Right atrium auricular region (tissue), 2 donors: Measurements from ENCODE around the gene PVALEF. TPM values are rescaled to one million over a fixed set of nuclear protein-coding genes. Genes with fewer than 3 reads are reported as not detected.

ENCODE experiments used
- DNase-seq: peaks from one replicate; pipeline ENCODE4 v3.0.0-alpha.2; 2019; ENCODE audit warnings: low spot score
- H3K27ac ChIP-seq, 2 donors: fragments of 200-600 bp; sonication (generic); 1 replicate in 1 of 2; 2 replicates in 1 of 2; pipeline ENCODE4 v1.5.1; 2016 to 2019
- H3K27me3 ChIP-seq, 2 donors: fragments of 200-600 bp; sonication (generic); one replicate each; pipeline versions ENCODE4 v1.5.1 to v1.6.0; 2017 to 2019
- H3K36me3 ChIP-seq: fragments of 200-600 bp; sonication (generic); one replicate; pipeline ENCODE4 v1.5.1; 2016
- H3K4me1 ChIP-seq, 2 donors: fragments of 200-600 bp; sonication (generic); one replicate each; pipeline versions ENCODE4 v1.5.1 to v1.6.0; 2017 to 2019
- H3K4me3 ChIP-seq, 2 donors: fragments of 200-600 bp; sonication (generic); 1 replicate in 1 of 2; 2 replicates in 1 of 2; pipeline ENCODE4 v1.5.1; 2017 to 2019; ENCODE audit warnings: mild to moderate bottlenecking in 1 of 2, moderate library complexity in 1 of 2
- H3K9me3 ChIP-seq, 2 donors: fragments of 200-600 bp; sonication (generic); one replicate each; pipeline ENCODE4 v1.5.1; 2019
- total RNA-seq, 2 donors: library from RNA; depleted of rRNA; stranded (reverse); fragments of >200 nt; gene quantifications; one replicate each; pipeline ENCODE4 v1.1.0, GENCODE V29; 2016
- TF ChIP-seq, protein P1 (sequence below), 2 donors: fragments of 200-600 bp; sonication (generic); IDR thresholded peaks; one replicate each; pipeline ENCODE4 v1.5.1; 2019; ENCODE audit warnings: antibody characterized with exemption in 2 of 2

Gene PVALEF
- total RNA-seq, 2 donors from 2014 or later, result not detected

DNA sequence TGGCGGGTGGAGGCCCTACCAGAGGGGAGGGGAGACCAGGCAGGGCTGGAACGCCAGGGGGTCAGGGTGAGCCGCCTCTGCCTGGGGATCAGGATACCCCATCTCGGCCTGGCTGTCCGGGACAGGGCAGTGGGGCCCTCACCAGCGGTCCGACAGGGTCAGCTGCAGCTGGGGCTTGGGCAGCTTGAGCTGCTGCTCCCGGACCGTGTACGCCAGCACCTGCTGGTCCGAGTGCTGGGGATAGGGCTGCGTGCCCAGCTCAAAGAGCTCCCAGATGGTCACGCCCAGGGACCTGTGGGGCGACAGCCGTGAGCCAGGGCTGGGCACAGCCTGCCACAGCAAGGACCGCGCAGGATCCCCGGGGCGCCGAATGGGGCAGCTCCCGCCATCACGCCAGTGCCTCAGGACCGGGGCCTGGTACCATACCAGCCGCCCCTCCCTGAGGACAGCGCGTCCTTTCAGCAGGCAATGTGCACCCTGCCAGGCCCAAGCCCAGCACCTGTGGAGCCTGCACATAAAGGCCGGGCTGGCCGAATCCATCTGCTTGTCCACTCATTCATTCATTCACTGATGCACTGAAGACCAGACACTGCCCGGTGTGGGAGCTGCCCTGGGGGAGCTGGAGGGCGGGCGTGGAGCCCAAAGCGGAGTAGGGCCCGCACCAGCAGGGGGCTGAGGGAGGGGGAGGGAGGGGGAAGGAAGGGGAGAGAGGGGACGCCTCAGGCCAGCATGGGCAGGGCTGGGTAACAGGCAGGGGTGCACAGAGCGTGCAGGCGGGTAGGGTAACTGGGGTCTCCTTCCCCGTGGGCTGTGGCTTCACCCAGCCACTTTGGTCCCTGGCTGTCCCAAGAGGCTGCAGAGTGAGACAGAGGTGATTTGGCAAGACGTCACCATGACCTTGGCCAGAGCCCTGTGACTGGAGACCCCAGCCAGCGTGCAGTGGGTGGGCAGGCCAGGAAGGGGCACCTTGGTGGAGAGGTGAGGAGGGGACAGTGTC lies 42.0 kb upstream of the PVALEF start:
- no peak overlapping the region for H3K27ac ChIP-seq
- no peak for DNase-seq
- peaks cover 0 to 26% of the 10 kb centered on the region in 2 donors for H3K4me1 ChIP-seq
- TF ChIP-seq, protein P1, sequence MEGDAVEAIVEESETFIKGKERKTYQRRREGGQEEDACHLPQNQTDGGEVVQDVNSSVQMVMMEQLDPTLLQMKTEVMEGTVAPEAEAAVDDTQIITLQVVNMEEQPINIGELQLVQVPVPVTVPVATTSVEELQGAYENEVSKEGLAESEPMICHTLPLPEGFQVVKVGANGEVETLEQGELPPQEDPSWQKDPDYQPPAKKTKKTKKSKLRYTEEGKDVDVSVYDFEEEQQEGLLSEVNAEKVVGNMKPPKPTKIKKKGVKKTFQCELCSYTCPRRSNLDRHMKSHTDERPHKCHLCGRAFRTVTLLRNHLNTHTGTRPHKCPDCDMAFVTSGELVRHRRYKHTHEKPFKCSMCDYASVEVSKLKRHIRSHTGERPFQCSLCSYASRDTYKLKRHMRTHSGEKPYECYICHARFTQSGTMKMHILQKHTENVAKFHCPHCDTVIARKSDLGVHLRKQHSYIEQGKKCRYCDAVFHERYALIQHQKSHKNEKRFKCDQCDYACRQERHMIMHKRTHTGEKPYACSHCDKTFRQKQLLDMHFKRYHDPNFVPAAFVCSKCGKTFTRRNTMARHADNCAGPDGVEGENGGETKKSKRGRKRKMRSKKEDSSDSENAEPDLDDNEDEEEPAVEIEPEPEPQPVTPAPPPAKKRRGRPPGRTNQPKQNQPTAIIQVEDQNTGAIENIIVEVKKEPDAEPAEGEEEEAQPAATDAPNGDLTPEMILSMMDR (IDR thresholded peaks at IDR 0.05), result no peak
- no peaks in the 10 kb centered on the region for H3K36me3 ChIP-seq
- no peaks in the 10 kb centered on the region for H3K9me3 ChIP-seq
- H3K4me3 ChIP-seq, result no peak overlapping the region
- H3K27me3 ChIP-seq, result no peaks in the 10 kb centered on the region

DNA sequence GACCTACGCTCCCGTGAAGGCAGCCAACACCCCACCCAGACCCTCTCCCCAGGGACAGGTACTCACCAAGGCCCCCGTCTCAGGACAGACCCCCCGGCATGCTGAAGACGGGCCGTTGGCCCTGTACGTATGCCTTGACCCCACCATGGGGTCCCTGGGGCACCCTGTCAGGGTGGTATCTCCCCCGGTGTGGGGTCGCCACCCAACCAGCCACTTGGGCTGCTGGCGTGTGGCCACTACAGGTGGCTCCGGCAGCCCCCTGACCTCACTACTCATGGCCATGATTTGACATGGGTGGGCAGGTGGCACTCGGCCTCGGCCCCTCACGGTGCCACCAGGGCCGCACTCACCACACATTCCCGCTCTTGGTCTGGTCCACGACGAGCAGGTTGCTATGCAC lies 40.9 kb upstream of the PVALEF start:
- no peaks in the 10 kb centered on the region for H3K36me3 ChIP-seq
- DNase-seq, result no peak
- no peaks in the 10 kb centered on the region for H3K9me3 ChIP-seq
- TF ChIP-seq, protein P1 (IDR thresholded peaks at IDR 0.05), result no peak
- H3K27me3 ChIP-seq, result no peaks in the 10 kb centered on the region
- no peak overlapping the region for H3K4me3 ChIP-seq
- H3K4me1 ChIP-seq, result peaks cover 0 to 16% of the 10 kb centered on the region in 2 donors
- H3K27ac ChIP-seq, result no peak overlapping the region

DNA sequence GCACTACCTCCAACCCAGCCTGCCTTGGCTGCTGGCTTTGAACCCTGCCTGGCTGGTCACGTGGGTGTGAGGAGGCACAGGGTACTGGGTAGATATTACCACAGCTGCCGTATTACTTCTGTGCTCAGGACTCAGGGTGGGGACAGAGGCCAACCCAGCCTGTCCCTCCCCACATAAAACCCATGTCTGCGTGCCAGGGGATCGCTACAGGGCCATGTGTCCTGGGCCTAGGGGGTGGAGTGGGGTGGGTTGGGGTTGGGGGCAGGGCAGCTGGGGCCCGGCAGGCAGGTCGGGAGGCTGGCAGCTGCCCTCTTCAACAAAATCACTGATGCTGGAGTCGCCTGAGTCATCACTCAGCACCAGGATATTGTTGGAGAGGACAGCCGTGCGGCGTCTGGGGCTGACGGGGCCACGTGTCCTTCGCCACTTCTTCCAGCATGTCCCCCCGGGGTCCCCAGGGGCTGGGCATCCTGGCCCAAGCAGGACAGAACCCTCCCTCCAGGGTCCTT lies 39.7 kb upstream of the PVALEF start:
- H3K27ac ChIP-seq, result peak overlapping the region in 1 of 2 donors; percentile 26
- no peak for DNase-seq
- no peaks in the 10 kb centered on the region for H3K9me3 ChIP-seq
- H3K27me3 ChIP-seq, result no peaks in the 10 kb centered on the region
- no peak overlapping the region for H3K4me3 ChIP-seq
- no peaks in the 10 kb centered on the region for H3K36me3 ChIP-seq
- peaks cover 0 to 11% of the 10 kb centered on the region in 2 donors for H3K4me1 ChIP-seq
- TF ChIP-seq, protein P1 (IDR thresholded peaks at IDR 0.05), result no peak

DNA sequence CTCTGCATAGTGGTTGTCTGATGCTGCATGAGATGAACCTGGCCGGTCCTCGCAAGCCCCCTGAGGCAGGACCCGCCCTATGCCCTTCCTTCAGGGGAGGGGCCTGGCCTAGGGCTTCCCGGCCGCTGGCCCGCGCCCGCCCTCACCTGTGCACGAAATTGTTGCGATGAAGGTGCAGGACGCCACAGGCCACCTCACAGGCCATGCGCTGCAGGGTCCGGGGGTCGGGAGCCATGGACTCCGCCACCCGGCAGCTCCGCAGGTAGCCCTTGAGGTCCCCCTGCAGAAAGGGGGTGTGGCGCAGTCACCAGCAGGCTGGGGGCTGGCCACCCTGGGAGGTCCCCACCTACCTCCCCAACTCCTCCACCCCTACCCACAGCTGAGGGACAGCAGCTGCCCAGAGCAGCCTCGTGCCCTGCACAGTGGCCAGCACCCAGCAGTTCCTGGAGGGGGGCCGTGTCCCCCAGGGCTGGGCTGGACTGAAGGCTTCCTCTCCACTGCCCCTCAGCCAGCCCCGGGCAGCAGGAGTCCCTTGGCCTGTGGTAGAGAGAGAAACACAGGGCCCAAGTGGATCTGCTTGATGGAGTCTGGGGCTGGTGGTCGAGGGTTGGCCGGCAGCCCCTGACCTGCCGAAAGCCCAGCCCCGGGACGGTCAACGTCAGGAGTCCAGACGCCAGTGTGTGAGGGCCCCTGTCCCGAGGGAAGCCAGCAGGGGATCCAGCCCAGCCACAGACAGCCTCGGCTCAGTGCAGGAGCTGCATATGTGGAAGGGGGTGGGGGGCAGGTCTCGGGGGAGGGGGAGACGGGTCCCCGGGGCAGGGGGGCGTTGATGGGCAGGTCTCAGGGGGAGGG lies 38.8 kb upstream of the PVALEF start:
- Histone ChIP-seq H3K4me3 (no peak overlapping the region), H3K27me3 (no peaks in the 10 kb centered on the region)

DNA sequence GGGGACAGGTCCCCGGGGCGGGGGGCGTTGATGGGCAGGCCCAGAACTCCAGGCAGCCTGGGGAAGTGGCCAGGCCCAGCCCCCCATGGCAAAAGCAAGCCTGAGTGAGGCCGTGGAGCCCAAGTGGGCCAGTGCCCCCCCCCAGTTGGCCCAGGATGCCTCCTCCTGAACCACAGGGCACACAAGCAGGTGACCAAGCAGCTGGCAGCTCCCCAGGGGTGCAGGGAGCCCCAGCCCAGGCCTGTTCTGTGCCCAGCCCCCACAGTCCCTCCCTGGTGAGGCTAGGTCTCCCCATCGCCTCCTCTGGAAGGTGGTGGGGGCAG lies 38.2 kb upstream of the PVALEF start:
- no peak for DNase-seq
- TF ChIP-seq, protein P1 (IDR thresholded peaks at IDR 0.05), result no peak
- Histone ChIP-seq H3K4me3 (no peak overlapping the region), H3K36me3 (no peaks in the 10 kb centered on the region), H3K4me1 (peaks cover 0 to 11% of the 10 kb centered on the region in 2 donors), H3K27ac (no peak overlapping the region), H3K27me3 (no peaks in the 10 kb centered on the region), H3K9me3 (no peaks in the 10 kb centered on the region)

More for the DNA sequence above, 38.8 kb upstream of the PVALEF start:
- DNase-seq, result no peak
- Histone ChIP-seq H3K27ac (peak overlapping the region in 1 of 2 donors; percentile 26), H3K9me3 (no peaks in the 10 kb centered on the region), H3K36me3 (no peaks in the 10 kb centered on the region), H3K4me1 (peaks cover 0 to 11% of the 10 kb centered on the region in 2 donors)
- TF ChIP-seq, protein P1 (IDR thresholded peaks at IDR 0.05), result no peak
